ENCODE measurements around the gene HS3ST3B1.

The HS3ST3B1 gene

GRCh38 chr17:14359163-14360020 is 58.5 kb downstream of the HS3ST3B1 start:
- no peak for DNase-seq

- DNase-seq: no peak
Observed at GRCh38 chr17:14360856-14361255, 60.0 kb downstream of the HS3ST3B1 start.

GRCh38 chr17:14361470-14361869 is 60.6 kb downstream of the HS3ST3B1 start:
- no peak for DNase-seq

- no peak for DNase-seq
Observed at GRCh38 chr17:14361945-14362508, 61.1 kb downstream of the HS3ST3B1 start.

- no peak for DNase-seq
Observed at GRCh38 chr17:14366199-14366598, 65.3 kb downstream of the HS3ST3B1 start.

- DNase-seq: no peak
Observed at GRCh38 chr17:14372461-14372860, 71.6 kb downstream of the HS3ST3B1 start.

GRCh38 chr17:14372905-14373613 is 72.2 kb downstream of the HS3ST3B1 start:
- no peak for DNase-seq

- DNase-seq: no peak
Observed at GRCh38 chr17:14373614-14374259, 72.9 kb downstream of the HS3ST3B1 start.

GRCh38 chr17:14374268-14374667 is 73.4 kb downstream of the HS3ST3B1 start:
- no peak for DNase-seq

GRCh38 chr17:14376666-14377065 is 75.8 kb downstream of the HS3ST3B1 start:
- no peak for DNase-seq

- no peak for DNase-seq
Observed at GRCh38 chr17:14381606-14382005, 80.7 kb downstream of the HS3ST3B1 start.

- no peak for DNase-seq
Observed at GRCh38 chr17:14387036-14387435, 86.2 kb downstream of the HS3ST3B1 start.

- DNase-seq: no peak
Observed at GRCh38 chr17:14389681-14390080, 88.8 kb downstream of the HS3ST3B1 start.

- DNase-seq: no peak
Observed at GRCh38 chr17:14393723-14394122, 92.8 kb downstream of the HS3ST3B1 start.

- DNase-seq: no peak
Observed at GRCh38 chr17:14395255-14395654, 94.4 kb downstream of the HS3ST3B1 start.

GRCh38 chr17:14396547-14396946 is 95.7 kb downstream of the HS3ST3B1 start:
- DNase-seq: no peak

- no peak for DNase-seq
Observed at GRCh38 chr17:14398766-14399165, 97.9 kb downstream of the HS3ST3B1 start.

Measured in 8988T (cell line).